ENCODE results near the gene OTOP1. TPM values are rescaled to one million over a fixed set of nuclear protein-coding genes. Genes with fewer than 3 reads are reported as not detected.

The OTOP1 gene
- not detected for polyA plus RNA-seq (2012; ENCODE audit: low read depth, missing spikeins)

- DNase-seq (ENCODE audit: insufficient read length, low spot score), result no peak
- no peak for FAIRE-seq
- TF ChIP-seq SPI1 (IDR thresholded peaks at IDR 0.05; ENCODE audit: low read depth, low read length), result no peak
- TF ChIP-seq POU2F2 (IDR thresholded peaks at IDR 0.05; ENCODE audit: low read depth, low read length), result no peak
- no peak for TF ChIP-seq TAF1 (IDR thresholded peaks at IDR 0.05; ENCODE audit: low read depth, low read length)
- TF ChIP-seq POLR2AphosphoS5 (IDR thresholded peaks at IDR 0.05; ENCODE audit: low read depth, low read length), result no peak
- no peak for TF ChIP-seq POLR2A (IDR thresholded peaks at IDR 0.05; ENCODE audit: low read depth, low read length)
- TF ChIP-seq PAX5 (IDR thresholded peaks at IDR 0.05; ENCODE audit: insufficient read depth, low read length, severe bottlenecking), result no peak
These were observed at the start of gene OTOP1 for GRCh38 chr4:4226606-4227438. Gene OTOP1, minus strand, starts transcription at chr4:4226929. Its CDS starts 65 bp downstream, at chr4:4226864.

GRCh38 chr4:4274226-4274625 lies 47.5 kb upstream of the OTOP1 start:
- FAIRE-seq (no peak), DNase-seq (ENCODE audit: insufficient read length, low spot score) (no peak)
- TF ChIP-seq TAF1 (IDR thresholded peaks at IDR 0.05; ENCODE audit: low read depth, low read length) (no peak), PAX5 (IDR thresholded peaks at IDR 0.05; ENCODE audit: insufficient read depth, low read length, severe bottlenecking) (no peak), POLR2AphosphoS5 (IDR thresholded peaks at IDR 0.05; ENCODE audit: low read depth, low read length) (no peak), POLR2A (IDR thresholded peaks at IDR 0.05; ENCODE audit: low read depth, low read length) (no peak), SPI1 (IDR thresholded peaks at IDR 0.05; ENCODE audit: low read depth, low read length) (no peak), POU2F2 (IDR thresholded peaks at IDR 0.05; ENCODE audit: low read depth, low read length) (no peak)

- DNase-seq (ENCODE audit: insufficient read length, low spot score), result no peak
- TF ChIP-seq TAF1 (IDR thresholded peaks at IDR 0.05; ENCODE audit: low read depth, low read length), result no peak
- no peak for TF ChIP-seq POU2F2 (IDR thresholded peaks at IDR 0.05; ENCODE audit: low read depth, low read length)
- TF ChIP-seq POLR2AphosphoS5 (IDR thresholded peaks at IDR 0.05; ENCODE audit: low read depth, low read length), result no peak
- no peak for TF ChIP-seq SPI1 (IDR thresholded peaks at IDR 0.05; ENCODE audit: low read depth, low read length)
- TF ChIP-seq POLR2A (IDR thresholded peaks at IDR 0.05; ENCODE audit: low read depth, low read length), result no peak
- TF ChIP-seq PAX5 (IDR thresholded peaks at IDR 0.05; ENCODE audit: insufficient read depth, low read length, severe bottlenecking), result no peak
- no peak for FAIRE-seq
These were observed 45.2 kb upstream of the OTOP1 start for GRCh38 chr4:4271912-4272311.

- no peak for TF ChIP-seq TAF1 (IDR thresholded peaks at IDR 0.05; ENCODE audit: low read depth, low read length)
- no peak for TF ChIP-seq POLR2A (IDR thresholded peaks at IDR 0.05; ENCODE audit: low read depth, low read length)
- no peak for TF ChIP-seq PAX5 (IDR thresholded peaks at IDR 0.05; ENCODE audit: insufficient read depth, low read length, severe bottlenecking)
- no peak for TF ChIP-seq POLR2AphosphoS5 (IDR thresholded peaks at IDR 0.05; ENCODE audit: low read depth, low read length)
- no peak for TF ChIP-seq SPI1 (IDR thresholded peaks at IDR 0.05; ENCODE audit: low read depth, low read length)
- TF ChIP-seq POU2F2 (IDR thresholded peaks at IDR 0.05; ENCODE audit: low read depth, low read length), result no peak
- DNase-seq (ENCODE audit: insufficient read length, low spot score) (no peak), FAIRE-seq (no peak)
These were observed 43.8 kb upstream of the OTOP1 start for GRCh38 chr4:4270529-4270928.

GRCh38 chr4:4269856-4270255 lies 43.1 kb upstream of the OTOP1 start:
- TF ChIP-seq POLR2AphosphoS5 (IDR thresholded peaks at IDR 0.05; ENCODE audit: low read depth, low read length) (no peak), POU2F2 (IDR thresholded peaks at IDR 0.05; ENCODE audit: low read depth, low read length) (no peak), PAX5 (IDR thresholded peaks at IDR 0.05; ENCODE audit: insufficient read depth, low read length, severe bottlenecking) (no peak), SPI1 (IDR thresholded peaks at IDR 0.05; ENCODE audit: low read depth, low read length) (no peak), POLR2A (IDR thresholded peaks at IDR 0.05; ENCODE audit: low read depth, low read length) (no peak), TAF1 (IDR thresholded peaks at IDR 0.05; ENCODE audit: low read depth, low read length) (no peak)
- FAIRE-seq (no peak), DNase-seq (ENCODE audit: insufficient read length, low spot score) (no peak)

- DNase-seq (ENCODE audit: insufficient read length, low spot score) (no peak), FAIRE-seq (no peak)
- TF ChIP-seq PAX5 (IDR thresholded peaks at IDR 0.05; ENCODE audit: insufficient read depth, low read length, severe bottlenecking) (no peak), POLR2AphosphoS5 (IDR thresholded peaks at IDR 0.05; ENCODE audit: low read depth, low read length) (no peak), TAF1 (IDR thresholded peaks at IDR 0.05; ENCODE audit: low read depth, low read length) (no peak), SPI1 (IDR thresholded peaks at IDR 0.05; ENCODE audit: low read depth, low read length) (no peak), POU2F2 (IDR thresholded peaks at IDR 0.05; ENCODE audit: low read depth, low read length) (no peak), POLR2A (IDR thresholded peaks at IDR 0.05; ENCODE audit: low read depth, low read length) (no peak)
These were observed 42.6 kb upstream of the OTOP1 start for GRCh38 chr4:4269331-4269731.

- no peak for DNase-seq (ENCODE audit: insufficient read length, low spot score)
- FAIRE-seq, result no peak
These were observed 42.0 kb upstream of the OTOP1 start for GRCh38 chr4:4268776-4269175.

GRCh38 chr4:4267981-4268380 lies 41.3 kb upstream of the OTOP1 start:
- TF ChIP-seq POLR2AphosphoS5 (IDR thresholded peaks at IDR 0.05; ENCODE audit: low read depth, low read length) (no peak), POU2F2 (IDR thresholded peaks at IDR 0.05; ENCODE audit: low read depth, low read length) (no peak), SPI1 (IDR thresholded peaks at IDR 0.05; ENCODE audit: low read depth, low read length) (no peak), POLR2A (IDR thresholded peaks at IDR 0.05; ENCODE audit: low read depth, low read length) (no peak), PAX5 (IDR thresholded peaks at IDR 0.05; ENCODE audit: insufficient read depth, low read length, severe bottlenecking) (no peak), TAF1 (IDR thresholded peaks at IDR 0.05; ENCODE audit: low read depth, low read length) (no peak)
- no peak for FAIRE-seq
- no peak for DNase-seq (ENCODE audit: insufficient read length, low spot score)

More at GRCh38 chr4:4268776-4269175, 42.0 kb upstream of the OTOP1 start:
- TF ChIP-seq SPI1 (IDR thresholded peaks at IDR 0.05; ENCODE audit: low read depth, low read length), result no peak
- TF ChIP-seq POU2F2 (IDR thresholded peaks at IDR 0.05; ENCODE audit: low read depth, low read length), result no peak
- TF ChIP-seq TAF1 (IDR thresholded peaks at IDR 0.05; ENCODE audit: low read depth, low read length), result no peak
- no peak for TF ChIP-seq POLR2AphosphoS5 (IDR thresholded peaks at IDR 0.05; ENCODE audit: low read depth, low read length)
- TF ChIP-seq POLR2A (IDR thresholded peaks at IDR 0.05; ENCODE audit: low read depth, low read length), result no peak
- no peak for TF ChIP-seq PAX5 (IDR thresholded peaks at IDR 0.05; ENCODE audit: insufficient read depth, low read length, severe bottlenecking)

- peak; percentile 77 for FAIRE-seq
- DNase-seq (ENCODE audit: insufficient read length, low spot score), result peak; percentile 53
- TF ChIP-seq SPI1 (IDR thresholded peaks at IDR 0.05; ENCODE audit: low read depth, low read length), result no peak
- TF ChIP-seq POLR2A (IDR thresholded peaks at IDR 0.05; ENCODE audit: low read depth, low read length), result no peak
- TF ChIP-seq POU2F2 (IDR thresholded peaks at IDR 0.05; ENCODE audit: low read depth, low read length), result no peak
- TF ChIP-seq TAF1 (IDR thresholded peaks at IDR 0.05; ENCODE audit: low read depth, low read length), result no peak
- TF ChIP-seq PAX5 (IDR thresholded peaks at IDR 0.05; ENCODE audit: insufficient read depth, low read length, severe bottlenecking), result no peak
- TF ChIP-seq POLR2AphosphoS5 (IDR thresholded peaks at IDR 0.05; ENCODE audit: low read depth, low read length), result no peak
These were observed 33.5 kb upstream of the OTOP1 start for GRCh38 chr4:4260185-4260751.
